Suprapubic skin (tissue), 4 donors: ENCODE data around the gene CLSTN2. TPM values are rescaled to one million over a fixed set of nuclear protein-coding genes. Genes with fewer than 3 reads are reported as not detected.

Experiments
- DNase-seq, 2 donors: peaks; one replicate each; pipeline ENCODE4 v3.0.0-alpha.2; 2019; ENCODE audit warnings: low spot score in 2 of 2
- H3K27ac ChIP-seq: fragments of 200-600 bp; sonication (generic); one replicate; pipeline ENCODE4 v1.5.1; 2019
- H3K27me3 ChIP-seq: fragments of 200-600 bp; sonication (generic); one replicate; pipeline ENCODE4 v1.5.1; 2019
- H3K36me3 ChIP-seq: fragments of 200-600 bp; sonication (generic); one replicate; pipeline ENCODE4 v1.5.1; 2019
- H3K4me1 ChIP-seq: fragments of 200-600 bp; sonication (generic); one replicate; pipeline ENCODE4 v1.5.1; 2019
- H3K4me3 ChIP-seq: fragments of 200-600 bp; sonication (generic); one replicate; pipeline ENCODE4 v1.5.1; 2019; ENCODE audit warnings: mild to moderate bottlenecking
- H3K9me3 ChIP-seq: fragments of 200-600 bp; sonication (generic); one replicate; pipeline ENCODE4 v1.5.1; 2019
- CTCF ChIP-seq, 2 donors: fragments of 200-600 bp in 1 of 2; fragments of 450-650 bp in 1 of 2; sonication (generic) in 1 of 2; IDR thresholded peaks; one replicate each; pipeline ENCODE4 v1.5.1; 2016 to 2019; ENCODE audit warnings: antibody characterized with exemption in 2 of 2, mild to moderate bottlenecking in 1 of 2, moderate library complexity in 1 of 2
- EP300 ChIP-seq: sonication (generic); formaldehyde crosslinking; IDR thresholded peaks from one replicate; pipeline ENCODE4 v1.6.1; 2017; ENCODE audit warnings: antibody characterized with exemption
- POLR2A ChIP-seq, 2 donors: fragments of 450-650 bp; IDR thresholded peaks; one replicate each; pipeline ENCODE4 v1.6.1; 2017; ENCODE audit warnings: antibody characterized with exemption in 2 of 2, mild to moderate bottlenecking in 2 of 2, moderate library complexity in 2 of 2
- POLR2AphosphoS5 ChIP-seq, 3 donors: sonication (generic); formaldehyde crosslinking; IDR thresholded peaks; one replicate each; pipeline ENCODE4 v1.6.1; 2017; ENCODE audit warnings: antibody characterized with exemption in 3 of 3
- WGBS: methylation state at CpG from one replicate; pipeline ENCODE4 v1.1.5; 2018; 5-methylcytosine and 5-hydroxymethylcytosine counted together
- total RNA-seq, 4 donors: library from RNA; depleted of rRNA; stranded (reverse); fragments of >200 nt; gene quantifications; one replicate each; pipeline ENCODE4 v1.1.0, GENCODE V29; 2016

Gene CLSTN2
- total RNA-seq, 4 donors from 2014 or later, result 4.3 to 14.1 (median 7.4) TPM

- Histone ChIP-seq H3K27me3 (no peaks in the 10 kb centered on the region), H3K27ac (no peak overlapping the region), H3K36me3 (no peaks in the 10 kb centered on the region), H3K9me3 (no peaks in the 10 kb centered on the region), H3K4me1 (no peaks in the 10 kb centered on the region), H3K4me3 (no peak overlapping the region)
- TF ChIP-seq POLR2AphosphoS5 (IDR thresholded peaks at IDR 0.05) (no peak), CTCF (IDR thresholded peaks at IDR 0.05) (no peak), EP300 (no peak), POLR2A (IDR thresholded peaks at IDR 0.05) (no peak)
- DNase-seq, result no peak
Observed at GRCh38 chr3:140062461-140062860, 127.5 kb downstream of the CLSTN2 start.

GRCh38 chr3:140067487-140067886, 132.5 kb downstream of the CLSTN2 start:
- no peaks in the 10 kb centered on the region for H3K27me3 ChIP-seq
- no peak overlapping the region for H3K27ac ChIP-seq
- H3K4me1 ChIP-seq, result no peaks in the 10 kb centered on the region
- H3K4me3 ChIP-seq, result no peak overlapping the region
- H3K36me3 ChIP-seq, result no peaks in the 10 kb centered on the region
- no peak for TF ChIP-seq POLR2AphosphoS5 (IDR thresholded peaks at IDR 0.05)
- TF ChIP-seq EP300, result no peak
- TF ChIP-seq POLR2A (IDR thresholded peaks at IDR 0.05), result no peak
- no peak for TF ChIP-seq CTCF (IDR thresholded peaks at IDR 0.05)
- WGBS, result 82% methylated on average over 3 of the region's 3 CpGs
- H3K9me3 ChIP-seq, result no peaks in the 10 kb centered on the region
- DNase-seq, result no peak

- no peak for DNase-seq
- H3K9me3 ChIP-seq, result no peaks in the 10 kb centered on the region
- no peaks in the 10 kb centered on the region for H3K4me1 ChIP-seq
- H3K4me3 ChIP-seq, result no peak overlapping the region
- H3K36me3 ChIP-seq, result no peaks in the 10 kb centered on the region
- H3K27me3 ChIP-seq, result no peaks in the 10 kb centered on the region
- H3K27ac ChIP-seq, result no peak overlapping the region
- TF ChIP-seq EP300 (no peak), POLR2AphosphoS5 (IDR thresholded peaks at IDR 0.05) (no peak), POLR2A (IDR thresholded peaks at IDR 0.05) (no peak), CTCF (IDR thresholded peaks at IDR 0.05) (no peak)
Observed at GRCh38 chr3:140068494-140069017, 133.6 kb downstream of the CLSTN2 start.

GRCh38 chr3:140073278-140074045, 138.5 kb downstream of the CLSTN2 start:
- DNase-seq, result no peak
- H3K4me3 ChIP-seq, result no peak overlapping the region
- H3K36me3 ChIP-seq, result no peaks in the 10 kb centered on the region
- H3K9me3 ChIP-seq, result no peaks in the 10 kb centered on the region
- no peak for TF ChIP-seq CTCF (IDR thresholded peaks at IDR 0.05)
- TF ChIP-seq POLR2A (IDR thresholded peaks at IDR 0.05), result no peak
- no peak for TF ChIP-seq POLR2AphosphoS5 (IDR thresholded peaks at IDR 0.05)
- TF ChIP-seq EP300, result no peak
- WGBS, result 80% methylated on average over 3 of the region's 3 CpGs
- no peaks in the 10 kb centered on the region for H3K4me1 ChIP-seq
- no peaks in the 10 kb centered on the region for H3K27me3 ChIP-seq
- no peak overlapping the region for H3K27ac ChIP-seq

GRCh38 chr3:140076552-140076951, 141.6 kb downstream of the CLSTN2 start:
- DNase-seq, result no peak
- no peaks in the 10 kb centered on the region for H3K27me3 ChIP-seq
- WGBS, result 81% methylated on average over 3 of the region's 3 CpGs
- no peak overlapping the region for H3K4me3 ChIP-seq
- no peak overlapping the region for H3K27ac ChIP-seq
- H3K36me3 ChIP-seq, result no peaks in the 10 kb centered on the region
- H3K4me1 ChIP-seq, result no peaks in the 10 kb centered on the region
- TF ChIP-seq POLR2A (IDR thresholded peaks at IDR 0.05) (no peak), EP300 (no peak), POLR2AphosphoS5 (IDR thresholded peaks at IDR 0.05) (no peak), CTCF (IDR thresholded peaks at IDR 0.05) (no peak)
- no peaks in the 10 kb centered on the region for H3K9me3 ChIP-seq
